HFFc6 (cell line): ENCODE measurements around the gene ORMDL3. TPM values are rescaled to one million over a fixed set of nuclear protein-coding genes. Genes with fewer than 3 reads are reported as not detected.

ENCODE experiments used
- DNase-seq: peaks from one replicate; pipeline ENCODE4 v3.0.0-alpha.2; 2018
- H3K27ac Mint-ChIP-seq: 2 replicates; pipeline ENCODE4 v1.8.0; 2020; ENCODE audit warnings: mild to moderate bottlenecking, mixed read lengths
- H3K27me3 Mint-ChIP-seq: 2 replicates; pipeline ENCODE4 v1.8.0; 2021; ENCODE audit warnings: mild to moderate bottlenecking, moderate library complexity, mixed read lengths; ENCODE audit not compliant: insufficient read depth
- H3K36me3 Mint-ChIP-seq: 2 replicates; pipeline ENCODE4 v1.8.0; 2021; ENCODE audit warnings: low read depth, mixed read lengths
- H3K4me1 Mint-ChIP-seq: 2 replicates; pipeline ENCODE4 v1.8.0; 2020; ENCODE audit warnings: low read depth, mixed read lengths
- H3K4me3 Mint-ChIP-seq: 2 replicates; pipeline ENCODE4 v1.8.0; 2020; ENCODE audit warnings: mild to moderate bottlenecking, moderate library complexity, mixed read lengths
- H3K9me3 Mint-ChIP-seq: 2 replicates; pipeline ENCODE4 v1.8.0; 2020; ENCODE audit warnings: mild to moderate bottlenecking, mixed read lengths
- total RNA-seq, 6 experiments: library from RNA; stranded (reverse); fragmentation: NEBNext Ultra II Directional; extraction: Animal tissue kit (Norgen Biotek cat#: 25700); gene quantifications; 2 replicates in 1 of 6; 3 replicates in 5 of 6; pipeline ENCODE4 v1.2.3, GENCODE V29; 2021
- TF ChIP-seq, protein P1 (sequence below): fragments of 200-600 bp; sonication (generic); IDR thresholded peaks from 2 replicates; pipeline ENCODE4 v1.5.0; 2021; ENCODE audit warnings: antibody characterized with exemption, mild to moderate bottlenecking

Gene ORMDL3
- total RNA-seq, 6 experiments from 2014 or later, result 39.0 to 63.9 (median 49.9) TPM

DNA sequence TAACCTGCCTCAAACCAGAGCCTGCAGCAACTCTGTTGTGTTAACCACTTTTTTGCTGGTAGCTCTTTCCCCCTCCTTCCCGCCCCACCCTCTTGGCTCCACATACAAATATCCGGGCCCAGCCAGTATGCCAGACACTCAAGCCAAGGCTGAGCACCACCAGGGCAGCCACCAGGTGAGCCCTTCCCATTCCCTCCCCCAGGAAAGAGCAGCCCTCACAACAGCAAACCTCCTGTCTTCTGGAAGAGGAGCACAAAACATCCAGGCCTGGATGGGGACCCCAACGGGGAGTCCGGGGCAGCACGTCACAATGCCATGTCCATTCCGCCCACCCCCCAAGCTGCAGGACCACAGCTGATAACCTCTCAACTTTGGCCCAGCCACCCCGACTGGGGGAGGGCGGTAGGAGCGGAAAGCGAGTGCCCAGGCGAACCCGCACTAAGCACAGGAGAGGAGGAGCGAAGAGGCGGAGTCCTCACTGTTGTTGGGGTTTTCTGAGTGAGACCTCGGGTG is 757 bp downstream of the ORMDL3 start:
- H3K4me1 Mint-ChIP-seq, result peaks cover 56% of the 10 kb centered on the region
- H3K27ac Mint-ChIP-seq, result peak overlapping the region; percentile 93
- H3K27me3 Mint-ChIP-seq, result no peaks in the 10 kb centered on the region; the same call in 1 of the 2 replicates
- H3K9me3 Mint-ChIP-seq, result no peaks in the 10 kb centered on the region
- no peaks in the 10 kb centered on the region; the same call in 1 of the 2 replicates for H3K36me3 Mint-ChIP-seq
- TF ChIP-seq, protein P1, sequence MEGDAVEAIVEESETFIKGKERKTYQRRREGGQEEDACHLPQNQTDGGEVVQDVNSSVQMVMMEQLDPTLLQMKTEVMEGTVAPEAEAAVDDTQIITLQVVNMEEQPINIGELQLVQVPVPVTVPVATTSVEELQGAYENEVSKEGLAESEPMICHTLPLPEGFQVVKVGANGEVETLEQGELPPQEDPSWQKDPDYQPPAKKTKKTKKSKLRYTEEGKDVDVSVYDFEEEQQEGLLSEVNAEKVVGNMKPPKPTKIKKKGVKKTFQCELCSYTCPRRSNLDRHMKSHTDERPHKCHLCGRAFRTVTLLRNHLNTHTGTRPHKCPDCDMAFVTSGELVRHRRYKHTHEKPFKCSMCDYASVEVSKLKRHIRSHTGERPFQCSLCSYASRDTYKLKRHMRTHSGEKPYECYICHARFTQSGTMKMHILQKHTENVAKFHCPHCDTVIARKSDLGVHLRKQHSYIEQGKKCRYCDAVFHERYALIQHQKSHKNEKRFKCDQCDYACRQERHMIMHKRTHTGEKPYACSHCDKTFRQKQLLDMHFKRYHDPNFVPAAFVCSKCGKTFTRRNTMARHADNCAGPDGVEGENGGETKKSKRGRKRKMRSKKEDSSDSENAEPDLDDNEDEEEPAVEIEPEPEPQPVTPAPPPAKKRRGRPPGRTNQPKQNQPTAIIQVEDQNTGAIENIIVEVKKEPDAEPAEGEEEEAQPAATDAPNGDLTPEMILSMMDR, result no peak
- no peak for DNase-seq
- H3K4me3 Mint-ChIP-seq, result peak overlapping the region; percentile 91

DNA sequence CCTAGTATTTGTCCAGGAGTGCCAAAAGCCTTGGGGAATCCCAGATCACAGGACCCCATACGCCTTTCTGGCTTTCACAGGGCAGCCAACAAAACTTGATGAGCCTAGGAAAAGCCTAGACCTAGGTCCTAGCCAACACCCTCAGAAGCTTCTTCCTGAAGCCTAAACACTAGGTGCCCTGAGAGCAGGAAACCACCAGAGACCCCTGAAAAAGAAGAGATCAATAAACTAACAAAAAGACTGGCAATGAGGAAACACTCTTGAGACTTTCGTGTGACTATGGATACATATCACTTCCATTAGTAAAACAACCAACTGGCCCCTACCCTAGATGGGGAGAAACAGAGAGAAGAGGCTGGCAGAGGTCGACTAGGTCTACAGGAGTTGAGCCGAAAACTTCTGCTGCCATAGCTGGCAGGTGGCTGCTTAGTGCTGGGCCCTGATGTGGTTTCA is 1.2 kb downstream of the ORMDL3 start:
- TF ChIP-seq, protein P1, result no peak
- H3K27me3 Mint-ChIP-seq, result no peaks in the 10 kb centered on the region; the same call in 1 of the 2 replicates
- no peaks in the 10 kb centered on the region for H3K9me3 Mint-ChIP-seq
- DNase-seq, result no peak
- peak overlapping the region; percentile 93 for H3K27ac Mint-ChIP-seq
- H3K36me3 Mint-ChIP-seq, result no peaks in the 10 kb centered on the region; the same call in 1 of the 2 replicates
- peak overlapping the region; percentile 91 for H3K4me3 Mint-ChIP-seq
- H3K4me1 Mint-ChIP-seq, result peaks cover 56% of the 10 kb centered on the region

DNA sequence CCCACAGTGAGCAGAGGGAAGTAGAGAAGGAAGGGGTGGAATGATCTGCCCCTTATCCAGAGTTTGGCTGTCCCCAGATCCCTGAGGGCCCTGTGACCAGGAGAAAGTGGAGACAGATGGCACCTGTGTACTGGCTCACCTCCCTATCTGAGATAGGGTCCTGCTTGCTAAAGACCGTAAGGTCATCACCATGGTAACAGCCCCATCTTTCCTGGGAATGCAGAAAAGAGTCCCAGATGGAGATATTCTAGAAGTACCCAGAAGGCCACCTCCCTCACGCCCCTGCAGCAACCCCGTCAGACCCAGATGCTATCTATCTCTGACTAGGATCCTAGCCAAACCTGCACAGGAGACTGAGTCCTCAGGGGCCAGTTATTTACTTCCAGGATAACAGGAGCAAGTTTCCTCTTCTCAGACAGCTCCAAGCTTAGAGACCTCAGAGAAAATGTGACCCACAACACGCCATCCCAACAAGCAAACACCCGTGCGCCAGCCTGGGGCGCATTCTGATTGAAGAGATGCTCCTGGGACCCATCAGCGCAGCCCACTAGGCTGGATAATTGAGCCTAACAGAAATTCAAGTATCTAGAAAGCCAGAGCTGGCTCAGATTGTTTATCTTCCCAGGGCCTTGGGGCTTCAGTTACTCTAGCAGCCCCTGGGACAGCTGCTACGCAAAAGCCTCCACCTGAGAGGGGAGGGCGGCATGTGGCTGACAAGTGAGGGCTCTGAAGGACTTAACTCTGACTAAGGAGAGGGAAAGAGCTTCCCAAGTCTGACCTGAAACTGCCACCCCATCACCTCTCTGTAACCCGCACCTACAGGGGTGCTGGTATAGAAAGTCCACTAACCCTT is 1.9 kb downstream of the ORMDL3 start:
- Mint-ChIP-seq H3K4me1 (peaks cover 56% of the 10 kb centered on the region), H3K4me3 (peak overlapping the region; percentile 91), H3K36me3 (no peaks in the 10 kb centered on the region; the same call in 1 of the 2 replicates), H3K9me3 (no peaks in the 10 kb centered on the region), H3K27ac (peak overlapping the region; percentile 93), H3K27me3 (no peaks in the 10 kb centered on the region; the same call in 1 of the 2 replicates)
- DNase-seq, result no peak
- TF ChIP-seq, protein P1, result no peak

DNA sequence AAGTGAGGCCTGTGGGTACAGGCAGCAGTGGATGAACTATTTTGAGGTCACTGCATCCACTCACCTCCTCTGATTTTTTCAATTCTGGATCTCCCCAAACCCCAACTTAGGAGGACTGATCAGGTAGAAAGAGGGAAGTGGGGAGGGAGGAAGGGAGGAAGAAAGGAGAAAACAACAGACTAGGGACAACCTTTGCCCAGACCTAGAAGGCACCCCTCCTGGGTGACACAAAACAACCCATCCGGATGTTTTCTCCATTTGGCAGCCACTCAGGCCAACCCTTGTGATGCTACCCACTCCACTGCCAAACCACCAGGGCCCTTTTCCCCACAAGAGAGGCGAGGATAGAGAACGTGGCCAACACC is 2.7 kb downstream of the ORMDL3 start:
- Mint-ChIP-seq H3K36me3 (no peaks in the 10 kb centered on the region; the same call in 1 of the 2 replicates), H3K4me3 (peak overlapping the region; percentile 49), H3K27me3 (no peaks in the 10 kb centered on the region), H3K27ac (peak overlapping the region; percentile 79), H3K9me3 (no peaks in the 10 kb centered on the region), H3K4me1 (peaks cover 50% of the 10 kb centered on the region)
- DNase-seq, result no peak
- TF ChIP-seq, protein P1, result no peak

DNA sequence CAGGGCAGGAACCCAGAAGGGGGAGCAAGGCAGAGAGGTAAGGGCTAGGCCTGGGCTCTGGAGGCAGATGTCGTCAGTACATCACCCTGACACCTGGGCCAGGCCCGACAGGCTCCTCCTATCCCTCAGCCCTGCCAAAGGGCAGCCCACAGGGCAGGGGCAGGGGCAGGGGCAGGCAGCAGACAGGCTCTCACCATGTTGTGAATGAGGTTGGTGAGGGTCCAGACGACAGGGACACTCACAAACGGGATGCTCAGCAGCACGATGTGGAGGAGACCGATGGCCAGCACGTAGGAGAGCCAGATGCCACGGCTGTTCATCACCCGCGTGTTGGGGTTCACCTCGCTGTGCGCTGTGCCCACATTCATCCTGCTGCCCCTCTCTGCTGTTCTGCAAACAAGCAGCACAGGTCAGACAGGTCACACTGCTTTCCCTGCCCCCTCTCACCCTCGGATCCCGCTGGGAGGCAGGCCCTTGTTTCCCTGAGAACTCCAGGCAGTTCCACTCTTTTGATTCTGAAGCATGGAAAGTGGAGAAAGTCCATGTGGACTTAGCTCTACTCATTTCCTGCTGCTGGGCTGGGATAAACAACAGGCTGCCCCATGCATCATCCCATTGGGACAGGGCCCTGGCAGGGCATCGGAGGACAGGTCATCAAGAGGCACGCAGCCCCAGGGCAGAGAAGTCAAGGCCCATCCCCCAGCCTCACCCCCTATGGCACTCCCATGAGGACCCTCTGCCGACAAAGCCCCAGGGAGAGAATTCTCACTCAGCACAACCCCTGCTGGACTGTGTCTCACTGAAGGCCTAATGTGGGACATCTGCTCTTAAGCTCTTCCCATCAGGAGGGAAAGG is 3.3 kb downstream of the ORMDL3 start:
- Mint-ChIP-seq H3K27me3 (no peaks in the 10 kb centered on the region), H3K36me3 (no peaks in the 10 kb centered on the region; the same call in 1 of the 2 replicates), H3K27ac (peak overlapping the region; percentile 79), H3K4me3 (peak overlapping the region; percentile 49), H3K9me3 (no peaks in the 10 kb centered on the region), H3K4me1 (peaks cover 44% of the 10 kb centered on the region)
- DNase-seq, result no peak
- TF ChIP-seq, protein P1, result no peak
